GM19468 (cell line): ENCODE results near the gene KIDINS220.

Experiments
- ATAC-seq: cut with Tn5 transposase; IDR thresholded peaks from one replicate; pipeline ENCODE4 v1.9.1; 2021; ENCODE audit warnings: mild to moderate bottlenecking, moderate library complexity, moderate number of reproducible peaks; ENCODE audit not compliant: unreplicated experiment; ENCODE audit errors: extremely low read depth

The KIDINS220 gene

GRCh38 chr2:8679827-8680731, 157.3 kb downstream of the KIDINS220 start:
- ATAC-seq: no peak

GRCh38 chr2:8679567-8679826, 157.9 kb downstream of the KIDINS220 start:
- no peak for ATAC-seq
